ENCODE measurements around the gene ARHGAP45. TPM values are rescaled to one million over a fixed set of nuclear protein-coding genes. Genes with fewer than 3 reads are reported as not detected.
"Not testable (repeated sequence)": the region's sequence is repeated elsewhere in the genome, so short reads cannot be mapped to it uniquely, and the experiment has no call there.

Gene ARHGAP45
- total RNA-seq, 1 donor from 2014 or later = 10.7 TPM

DNA sequence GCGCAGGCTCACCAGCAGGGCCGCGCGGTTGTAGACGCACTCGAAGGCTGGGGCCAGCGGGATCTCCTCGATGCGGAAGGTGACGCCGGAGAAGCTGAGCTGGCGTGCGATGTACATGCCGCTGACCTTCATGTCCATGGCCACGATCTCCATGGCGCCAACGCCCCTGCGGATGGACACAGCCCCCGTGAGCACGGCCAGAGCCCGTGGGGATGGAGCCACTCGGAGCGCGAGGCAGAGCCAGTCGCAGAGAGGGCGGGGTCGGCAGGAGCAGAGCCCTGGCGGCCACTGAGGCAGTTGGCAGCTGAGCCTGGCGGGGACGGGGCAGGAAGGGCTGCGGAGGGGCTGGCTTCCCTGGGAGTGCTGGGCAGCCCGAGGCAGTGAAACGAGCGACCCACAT is 52.0 kb downstream of the ARHGAP45 start:
- DNase-seq = no peak

- DNase-seq = no peak
Measured at GRCh38 chr19:1119475-1120217, 52.7 kb downstream of the ARHGAP45 start.

- DNase-seq = no peak
Measured at GRCh38 chr19:1121395-1121794, 54.4 kb downstream of the ARHGAP45 start.

DNA sequence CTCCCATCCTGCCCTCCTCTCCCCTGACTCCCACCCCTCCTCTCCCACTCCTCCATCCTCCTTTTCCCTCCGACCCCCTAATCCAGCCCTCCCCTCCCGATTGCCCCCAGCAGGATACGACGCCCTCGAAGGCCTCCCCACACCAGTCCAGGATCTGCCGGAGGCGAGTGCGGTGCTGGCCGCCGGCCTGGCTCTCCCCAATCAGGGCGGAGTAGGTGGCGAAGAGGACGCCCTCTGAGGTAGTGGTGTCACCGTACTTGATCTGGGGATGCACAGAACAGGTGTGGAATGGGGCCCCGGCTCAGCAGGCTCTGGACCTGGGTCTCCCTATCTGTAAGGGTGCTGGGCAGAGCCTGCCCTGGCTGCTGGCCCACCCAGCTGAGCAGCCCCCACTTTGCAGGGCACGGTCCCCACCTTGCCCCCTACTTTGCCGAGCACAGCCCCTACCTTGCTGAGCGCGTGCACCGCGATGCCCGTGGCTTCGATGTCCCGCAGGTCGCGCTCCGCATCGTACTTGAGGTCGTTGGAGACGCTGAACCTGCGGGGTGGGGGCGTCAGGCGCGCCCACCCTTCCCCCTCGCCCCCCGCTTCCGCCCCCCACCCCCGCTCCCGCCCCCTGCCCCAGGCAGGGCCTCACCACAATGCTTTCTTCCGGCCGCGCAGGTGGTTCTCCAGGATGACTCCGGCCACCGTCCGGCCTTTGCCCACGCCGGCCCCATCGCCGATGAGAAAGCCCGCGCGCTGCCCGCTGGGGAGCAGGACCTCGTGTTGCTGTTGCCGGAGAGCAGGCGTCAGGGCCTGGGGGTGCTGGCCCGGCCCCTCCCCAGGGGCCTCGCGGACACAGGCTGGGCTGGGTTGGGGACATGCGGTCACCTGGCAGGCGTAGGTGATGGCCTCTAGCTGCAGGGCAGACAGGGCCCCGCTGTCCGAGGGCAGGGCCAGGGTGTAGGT is 55.3 kb downstream of the ARHGAP45 start:
- no peak for DNase-seq

DNA sequence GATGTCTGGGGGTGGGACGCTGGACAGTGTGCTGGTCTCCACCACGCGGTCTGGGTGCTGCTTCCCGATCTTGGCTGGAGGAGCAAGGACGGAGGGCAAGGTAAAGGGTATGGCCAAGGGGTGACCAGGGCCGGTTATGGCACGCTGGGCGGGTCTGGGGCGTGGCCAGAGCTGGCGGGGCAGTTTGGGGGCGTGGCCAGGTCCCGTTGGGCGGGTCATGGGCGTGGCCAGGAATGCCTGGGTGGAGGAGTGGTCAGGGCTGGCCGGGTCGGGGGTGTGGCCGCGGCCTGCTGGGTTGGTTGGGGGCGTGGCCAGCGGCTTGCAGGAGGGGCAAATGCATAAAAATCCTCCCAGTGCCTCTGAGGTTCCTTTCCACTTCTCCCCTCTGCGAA is 56.0 kb downstream of the ARHGAP45 start:
- no peak for DNase-seq

DNA sequence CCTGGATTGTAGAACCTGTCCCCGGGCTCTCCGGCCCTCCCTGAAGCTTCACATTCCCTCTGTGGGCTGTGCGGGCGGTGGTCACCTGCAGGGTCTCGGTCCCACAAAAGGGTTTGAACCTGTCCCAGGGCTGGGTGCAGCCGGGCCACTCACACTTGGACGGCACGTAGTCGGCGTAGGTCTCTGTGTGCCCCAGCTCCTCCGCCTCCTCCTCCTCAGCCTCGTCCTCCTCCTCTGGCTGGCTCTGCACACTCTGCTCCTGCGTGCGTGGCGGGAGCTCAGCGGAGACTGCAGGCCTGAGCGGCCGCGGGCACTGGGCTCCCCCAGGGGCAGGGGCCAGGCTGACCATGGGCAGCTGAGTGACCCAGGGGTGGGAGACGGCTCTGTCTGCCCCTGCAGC is 56.4 kb downstream of the ARHGAP45 start:
- DNase-seq = no peak

GRCh38 chr19:1123885-1124677 is 57.1 kb downstream of the ARHGAP45 start:
- no peak for DNase-seq

DNA sequence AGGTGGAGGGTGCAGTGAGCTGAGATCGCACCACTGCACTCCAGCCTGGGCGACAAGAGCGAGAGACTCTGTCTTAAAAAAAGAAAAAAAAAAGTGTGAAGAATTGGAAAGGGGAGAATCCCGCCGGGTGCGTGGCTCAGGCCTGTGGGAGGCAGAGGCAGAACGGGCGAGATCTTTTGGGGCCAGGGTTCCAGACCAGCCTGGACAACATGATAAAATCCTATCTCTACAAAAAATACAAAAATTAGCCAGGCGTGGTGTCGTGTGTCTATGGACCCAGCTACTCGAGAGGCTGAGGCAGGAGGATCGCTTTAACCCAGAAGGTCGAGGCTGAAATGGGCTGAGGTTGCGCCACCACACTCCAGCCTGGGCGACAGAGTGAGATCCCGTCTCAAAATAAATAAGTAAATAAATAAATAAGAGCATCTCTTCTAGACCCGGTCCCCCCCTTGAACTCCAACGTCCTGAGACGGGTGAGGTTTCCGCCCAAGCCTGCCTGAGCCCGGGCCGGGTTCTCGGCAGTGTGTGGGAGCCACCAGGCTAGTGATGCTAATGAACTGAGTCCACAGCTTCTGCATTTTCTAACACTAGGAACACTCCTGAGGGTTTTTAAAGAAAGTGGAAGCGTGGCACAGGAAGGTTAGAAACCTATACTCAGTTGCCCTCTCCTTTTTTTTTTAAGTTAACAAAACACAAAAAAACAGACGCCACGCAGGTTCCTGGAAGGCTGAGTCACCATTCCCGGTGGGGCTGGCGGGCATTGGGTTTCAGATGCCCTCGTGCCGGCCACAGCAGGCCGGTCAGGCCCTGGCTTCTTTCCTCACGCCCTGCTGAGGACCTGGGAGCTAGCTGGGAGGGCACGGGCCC is 58.9 kb downstream of the ARHGAP45 start:
- no peak for DNase-seq

DNA sequence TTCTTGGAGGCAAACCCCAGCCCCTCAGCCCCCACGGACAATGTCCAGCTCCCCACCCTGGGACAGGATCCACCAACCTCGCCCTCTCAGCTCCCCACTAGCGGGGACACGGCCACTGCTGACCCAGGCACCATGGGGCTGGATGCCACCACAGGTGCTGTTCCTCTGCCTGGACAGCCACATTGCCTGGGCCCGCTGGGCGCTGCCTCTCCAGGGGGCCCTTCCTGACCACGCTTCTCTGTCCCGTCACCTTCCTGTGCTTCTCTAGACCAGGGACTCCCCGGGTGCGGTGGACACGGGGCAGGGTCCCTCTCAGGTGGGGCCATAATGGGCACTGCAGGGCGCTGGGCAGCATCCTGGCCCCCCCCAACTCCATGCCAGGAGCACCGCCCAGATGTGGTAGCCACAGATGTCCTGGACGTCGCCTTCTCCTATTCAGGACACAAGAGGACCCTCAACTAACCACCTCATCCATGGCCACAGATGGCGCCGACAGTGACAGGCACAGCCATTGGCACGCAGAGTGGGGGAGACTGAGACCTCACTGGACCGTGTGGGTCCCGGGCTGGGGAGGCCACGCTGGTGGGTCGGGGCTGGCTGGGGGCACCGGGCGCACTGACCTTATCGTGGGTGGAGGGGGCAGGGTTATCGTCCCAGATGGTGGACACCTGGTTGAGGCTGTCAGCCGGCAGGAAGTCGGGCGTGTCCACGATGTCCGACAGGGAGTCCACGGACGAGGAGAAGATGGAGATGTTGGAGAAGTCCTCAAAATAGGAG is 60.2 kb downstream of the ARHGAP45 start:
- DNase-seq = no peak

DNA sequence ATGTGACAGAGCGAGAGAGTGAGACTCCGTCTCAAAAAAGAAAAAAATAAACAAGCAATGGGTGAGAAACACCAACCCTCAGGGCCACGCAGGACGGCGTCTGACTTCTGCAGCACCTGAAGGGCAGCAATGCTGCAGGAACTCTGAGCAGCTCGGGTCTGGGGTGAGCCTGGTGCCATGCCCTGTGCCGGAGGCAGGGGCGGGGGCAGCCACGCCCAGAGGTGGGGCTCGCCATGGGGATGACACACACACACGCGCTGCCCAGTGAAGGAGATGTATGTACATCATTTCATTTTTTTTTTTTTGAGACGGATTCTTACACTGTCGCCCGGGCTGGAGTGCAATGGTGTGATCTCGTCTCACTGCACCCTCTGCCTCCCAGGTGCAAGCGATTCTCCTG is 61.1 kb downstream of the ARHGAP45 start:
- no peak for DNase-seq

- not testable (repeated sequence) for DNase-seq
Measured at GRCh38 chr19:1129084-1129483, 62.1 kb downstream of the ARHGAP45 start.

- DNase-seq = no peak
Measured at GRCh38 chr19:1129535-1129934, 62.6 kb downstream of the ARHGAP45 start.

- DNase-seq = no peak
Measured at GRCh38 chr19:1130771-1131717, 64.1 kb downstream of the ARHGAP45 start.

DNA sequence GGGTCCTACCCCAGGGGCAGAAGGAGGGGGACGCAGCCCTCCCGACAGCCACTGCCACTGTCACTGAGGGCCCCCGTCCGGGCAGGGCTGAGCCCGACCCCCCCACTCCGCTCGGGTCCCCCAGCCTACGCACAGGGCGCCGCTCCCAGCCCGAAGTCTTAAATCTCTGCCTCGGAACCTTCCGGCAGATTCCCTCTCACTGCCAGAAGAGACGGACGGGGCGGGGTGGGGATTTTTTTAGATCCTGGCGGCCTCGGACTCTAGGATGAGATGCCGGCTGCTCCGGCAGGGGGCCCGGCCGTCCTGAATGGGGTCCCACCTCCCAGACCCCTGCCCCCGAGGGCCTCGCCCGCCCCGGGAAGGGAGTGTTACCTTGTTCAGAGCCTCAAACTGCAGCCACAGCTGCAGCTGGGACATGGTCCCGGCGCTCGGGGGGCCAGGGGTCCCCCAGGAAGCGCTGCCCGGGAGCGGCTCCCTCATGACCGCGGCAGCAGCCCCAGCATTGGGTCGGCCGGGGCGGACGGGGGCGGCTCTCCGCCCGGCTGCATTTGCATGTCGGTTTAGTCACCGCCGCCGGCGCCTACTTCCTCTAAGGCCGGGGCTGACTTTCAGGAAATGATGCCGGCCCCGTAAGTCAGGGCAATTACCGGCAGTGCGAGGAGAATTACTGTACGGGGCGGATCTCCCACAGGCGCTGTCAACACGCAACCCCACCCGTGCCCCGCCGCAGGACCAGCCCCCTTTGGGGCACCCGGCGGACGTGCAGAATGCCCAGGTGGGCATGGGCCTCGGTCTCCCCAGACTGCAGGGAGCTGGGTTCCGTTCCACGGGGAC is 65.0 kb downstream of the ARHGAP45 start:
- peak; percentile 25 for DNase-seq

DNA sequence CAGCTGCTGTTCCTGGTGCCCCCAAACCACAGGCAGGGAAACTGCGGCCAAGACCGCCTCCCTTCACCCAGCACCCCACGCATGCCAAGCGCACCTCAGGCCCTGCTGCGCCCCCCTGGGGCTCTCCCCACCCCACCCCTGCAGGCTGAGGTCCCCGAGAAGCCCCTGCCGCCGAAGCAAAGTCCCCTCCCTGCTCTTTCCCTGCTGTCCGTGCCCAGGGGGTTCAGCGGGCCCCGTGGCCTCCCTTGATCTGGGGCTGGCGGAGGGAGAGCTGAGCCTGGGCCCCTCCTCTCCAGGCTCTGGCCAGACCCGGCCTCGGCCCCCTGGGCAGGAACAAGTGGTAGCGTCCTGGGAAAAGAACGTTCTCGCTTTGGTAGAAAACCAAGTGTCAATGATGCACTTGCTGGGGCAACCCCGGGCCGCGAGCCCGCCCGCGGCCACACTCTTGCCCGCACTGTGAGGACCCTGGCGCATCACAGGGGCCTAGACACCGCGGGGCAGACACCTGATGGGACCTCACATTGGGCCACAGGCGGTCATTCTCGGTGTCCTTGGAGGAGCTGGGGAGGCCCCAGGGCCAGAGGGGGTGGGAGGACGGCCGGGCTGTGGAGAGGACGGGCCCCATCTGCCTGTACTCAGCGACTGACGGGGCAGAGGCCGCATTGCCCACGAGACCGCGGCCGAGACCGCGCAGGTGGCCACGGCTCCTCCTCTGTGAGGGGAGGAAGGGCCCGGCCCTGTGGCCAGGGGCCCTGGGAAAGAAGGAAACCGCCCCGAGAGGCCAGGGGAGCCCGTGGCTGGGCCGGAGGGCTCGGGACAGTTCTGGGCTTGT is 65.8 kb downstream of the ARHGAP45 start:
- no peak for DNase-seq

- DNase-seq = no peak
Measured at GRCh38 chr19:1133471-1133929, 66.5 kb downstream of the ARHGAP45 start.

- no peak for DNase-seq
Measured at GRCh38 chr19:1134431-1134830, 67.5 kb downstream of the ARHGAP45 start.

- no peak for DNase-seq
Measured at GRCh38 chr19:1135454-1135853, 68.5 kb downstream of the ARHGAP45 start.

All from skin of body (tissue), 2 donors.